Stomach (tissue), 4 donors: ENCODE results near the gene TRAIP.
"Not testable (repeated sequence)": the region's sequence is repeated elsewhere in the genome, so short reads cannot be mapped to it uniquely, and the experiment has no call there.

ENCODE experiments used
- CTCF ChIP-seq, 7 experiments: fragments of 450-650 bp in 4 of 7; fragments of 200-600 bp in 3 of 7; sonication (generic) in 3 of 7; IDR thresholded peaks; one replicate each; pipeline ENCODE4 v1.5.1; 2016 to 2019; ENCODE audit warnings: antibody characterized with exemption in 7 of 7, control low read depth in 2 of 7, mild to moderate bottlenecking in 1 of 7
- EP300 ChIP-seq: sonication (generic); formaldehyde crosslinking; IDR thresholded peaks from one replicate; pipeline ENCODE4 v1.6.1; 2017; ENCODE audit warnings: antibody characterized with exemption
- POLR2A ChIP-seq, 4 donors: fragments of 450-650 bp; IDR thresholded peaks; one replicate each; pipeline ENCODE4 v1.6.1; 2016; ENCODE audit warnings: antibody characterized with exemption in 4 of 4, control low read depth in 2 of 4, mild to moderate bottlenecking in 1 of 4, moderate library complexity in 1 of 4

GRCh38 chr3:49782277-49782676 lies 74.1 kb downstream of the TRAIP start:
- TF ChIP-seq CTCF (IDR thresholded peaks at IDR 0.05); EP300; POLR2A (IDR thresholded peaks at IDR 0.05): not testable (repeated sequence)
